Frontal cortex (tissue), 4 donors: ENCODE data around the gene ATF6B. TPM values are rescaled to one million over a fixed set of nuclear protein-coding genes. Genes with fewer than 3 reads are reported as not detected.
A peak's percentile ranks its signal among the peaks of the same experiment; 100 is the strongest.
"Not testable (repeated sequence)": the region's sequence is repeated elsewhere in the genome, so short reads cannot be mapped to it uniquely, and the experiment has no call there.

Experiments used
- DNase-seq, 2 donors: peaks; one replicate each; pipeline ENCODE4 v3.0.0; 2012; ENCODE audit warnings: low spot score in 2 of 2
- FAIRE-seq: peaks from 2 replicates; lab custom pipeline; 2012; peaks lifted over from hg19 to GRCh38; lab: Jason Lieb, UNC
- total RNA-seq: library from RNA; depleted of rRNA; stranded (reverse); fragments of >200 nt; gene quantifications from one replicate; pipeline ENCODE4 v1.2.3, GENCODE V29; 2014
- donor health status: control.
- donor health status: control.
- donor health status: control.

Gene ATF6B
- total RNA-seq, 1 donor from 2014 or later: 13.0 TPM

DNA sequence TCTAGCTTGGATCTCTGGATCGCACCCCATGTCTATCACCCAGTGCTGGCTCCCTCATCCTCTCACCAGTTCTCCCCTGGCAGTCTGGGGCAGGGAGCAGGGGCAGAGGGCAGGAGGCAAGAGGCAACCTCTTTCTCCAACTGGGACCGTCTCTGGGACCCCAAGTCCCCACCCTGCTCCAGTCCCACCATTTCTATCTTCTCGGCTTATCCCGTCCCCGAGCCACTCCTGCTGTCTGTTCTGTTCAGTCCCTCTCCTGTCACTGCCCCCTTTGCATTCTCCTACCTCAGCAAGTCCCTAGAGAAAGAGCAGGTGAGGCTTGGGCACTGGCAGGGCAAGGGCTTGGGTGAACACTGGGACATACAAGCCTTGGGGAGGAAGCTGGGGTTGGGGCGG, 18.3 kb downstream of the ATF6B start:
- DNase-seq (no peak), FAIRE-seq (no peak)

- FAIRE-seq (no peak), DNase-seq (no peak)
Observed at GRCh38 chr6:32109114-32109764, 18.8 kb downstream of the ATF6B start, which contains the start of gene TNXB. TSS of gene TNXB (minus strand) at chr6:32109338. CDS start at chr6:32098198, 11,140 bp downstream.

- DNase-seq (no peak), FAIRE-seq (no peak)
Observed at GRCh38 chr6:32108727-32109113, 19.3 kb downstream of the ATF6B start.

DNA sequence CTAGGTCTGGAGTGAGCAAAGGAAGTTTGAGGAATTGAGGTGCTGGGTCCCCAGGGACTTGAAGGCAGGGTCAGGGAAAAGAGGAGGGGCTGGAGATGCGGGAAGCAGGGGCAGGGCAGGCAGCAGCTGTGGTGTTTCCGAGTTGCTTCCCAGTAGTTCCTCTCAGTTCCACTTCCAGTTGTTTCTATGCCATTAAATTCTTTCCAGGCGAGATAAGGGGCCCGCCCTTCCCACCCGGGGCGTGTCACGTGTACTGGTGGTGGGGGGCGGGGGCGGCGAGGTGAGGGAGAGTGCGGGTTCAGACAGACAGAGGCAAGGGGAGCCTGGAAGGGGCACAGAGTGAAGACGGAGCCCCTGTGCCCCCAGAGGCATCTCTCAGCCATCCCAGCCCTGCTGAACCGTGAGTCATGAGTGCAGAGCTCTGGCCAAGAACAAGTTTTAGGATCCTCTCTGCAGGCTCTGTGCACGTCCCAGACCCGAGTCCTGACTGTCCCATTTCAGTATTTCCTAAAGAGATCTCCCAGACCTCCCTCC, 19.9 kb downstream of the ATF6B start:
- no peak for FAIRE-seq
- DNase-seq: peak in 1 of 2 donors; percentile 36

GRCh38 chr6:32107406-32107805, 20.6 kb downstream of the ATF6B start:
- DNase-seq (no peak), FAIRE-seq (no peak)

DNA sequence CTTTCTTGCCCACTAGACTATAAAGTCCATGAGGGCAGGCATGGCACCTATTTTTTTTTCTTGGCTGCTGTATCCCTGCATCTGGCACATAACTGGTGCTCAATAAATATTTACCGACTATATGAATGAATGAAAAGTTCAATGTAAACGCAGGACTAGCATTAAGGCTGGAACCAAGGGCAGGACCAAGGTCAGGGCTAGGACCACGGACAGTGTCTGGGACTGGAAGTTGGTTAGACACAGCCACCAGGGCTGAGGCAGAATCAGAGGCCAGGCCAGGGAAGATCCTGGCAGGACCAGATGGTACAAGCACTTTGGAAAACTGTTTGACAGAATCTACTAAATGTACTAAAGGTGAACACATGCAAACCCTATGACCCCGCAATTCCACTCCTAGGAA, 22.6 kb downstream of the ATF6B start:
- FAIRE-seq (no peak), DNase-seq (no peak)

- no peak for FAIRE-seq
- no peak for DNase-seq
Observed at GRCh38 chr6:32102255-32102654, 25.8 kb downstream of the ATF6B start.

GRCh38 chr6:32100251-32100650, 27.8 kb downstream of the ATF6B start:
- not testable (repeated sequence) for DNase-seq, FAIRE-seq

GRCh38 chr6:32097364-32097763, 30.7 kb downstream of the ATF6B start:
- DNase-seq (no peak), FAIRE-seq (no peak)

GRCh38 chr6:32096394-32097258, 31.4 kb downstream of the ATF6B start:
- FAIRE-seq: no peak

DNA sequence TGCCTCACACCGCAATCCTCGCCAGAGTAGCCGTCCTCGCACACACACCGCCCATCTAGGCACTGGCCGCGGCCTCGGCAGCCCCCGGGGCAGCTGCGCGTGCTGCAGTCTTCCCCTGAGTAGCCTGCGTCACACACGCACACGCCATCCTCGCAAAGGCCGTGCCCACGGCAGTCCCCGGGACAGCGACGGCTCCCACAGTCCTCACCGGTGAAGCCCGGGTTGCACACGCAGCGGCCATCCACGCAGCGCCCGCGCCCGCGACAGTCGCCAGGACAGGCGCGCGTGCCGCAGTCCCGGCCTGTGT, 32.0 kb downstream of the ATF6B start:
- no peak for DNase-seq
- FAIRE-seq: no peak

More at GRCh38 chr6:32096394-32097258, 31.4 kb downstream of the ATF6B start:
- no peak for DNase-seq

DNA sequence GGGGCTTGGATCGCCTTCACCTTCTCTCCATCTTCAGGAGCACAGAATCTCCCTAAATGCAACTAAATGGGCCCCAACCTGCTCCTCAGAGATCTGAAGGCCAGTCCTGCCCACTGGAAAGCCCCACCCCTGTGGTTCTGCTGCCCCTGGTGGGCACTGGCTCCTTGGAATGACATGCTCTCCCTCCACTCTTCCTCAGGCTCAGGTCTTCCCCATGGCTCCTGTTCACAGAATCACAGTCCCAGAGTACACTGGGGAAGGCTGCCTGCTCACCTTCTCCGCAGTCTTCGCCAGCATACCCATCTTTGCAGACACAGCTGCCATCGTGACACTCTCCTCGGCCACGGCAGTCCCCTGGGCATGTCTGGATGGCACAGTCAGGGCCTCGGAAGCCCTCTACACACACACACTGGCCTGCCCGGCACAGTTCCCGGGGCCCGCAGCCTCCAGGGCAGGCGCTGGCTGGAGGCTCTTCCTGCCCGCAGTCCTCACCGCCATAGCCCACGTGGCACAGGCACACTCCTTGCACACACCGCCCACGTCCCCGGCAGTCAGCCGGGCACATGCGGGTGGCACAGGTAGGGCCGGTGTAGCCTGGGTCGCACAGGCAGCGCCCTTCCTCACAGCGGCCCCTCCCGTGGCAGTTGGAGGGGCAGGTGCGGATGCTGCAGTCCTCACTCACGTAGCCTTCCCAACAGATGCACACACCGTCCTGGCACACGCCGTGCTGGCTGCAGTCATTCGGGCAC, 32.5 kb downstream of the ATF6B start:
- FAIRE-seq (no peak), DNase-seq (no peak)

- DNase-seq: no peak
- no peak for FAIRE-seq
Observed at GRCh38 chr6:32092760-32093497, 35.1 kb downstream of the ATF6B start.

- FAIRE-seq: no peak
- no peak for DNase-seq
Observed at GRCh38 chr6:32089082-32089828, 38.8 kb downstream of the ATF6B start.

GRCh38 chr6:32088487-32089049, 39.5 kb downstream of the ATF6B start:
- FAIRE-seq: no peak
- DNase-seq: no peak

- FAIRE-seq (no peak), DNase-seq (peak; percentile 59 to 76)
Observed at GRCh38 chr6:32087574-32088486, 40.2 kb downstream of the ATF6B start.

- FAIRE-seq (no peak), DNase-seq (peak in 1 of 2 donors; percentile 60)
Observed at GRCh38 chr6:32086661-32087573, 41.1 kb downstream of the ATF6B start.
